Astrocyte (in vitro differentiated cells and primary cell): ENCODE data around the gene SCAP.

Experiments used
- CTCF ChIP-seq: IDR thresholded peaks from 2 replicates; pipeline ENCODE4 v1.5.1; 2011; ENCODE audit warnings: low read depth, mild to moderate bottlenecking, inconsistent platforms, low read length, moderate library complexity; ENCODE audit not compliant: insufficient read depth
- EZH2 ChIP-seq: IDR thresholded peaks from 2 replicates; pipeline ENCODE4 v1.6.1; 2012; ENCODE audit warnings: mild to moderate bottlenecking, low read length, inconsistent platforms; ENCODE audit not compliant: insufficient read depth

GRCh38 chr3:47476644-47477199 lies 981 bp upstream of the SCAP start:
- TF ChIP-seq CTCF (no peak), EZH2 (no peak)
